Panc1 (cell line): ENCODE data around the gene LAG3. TPM values are rescaled to one million over a fixed set of nuclear protein-coding genes. Genes with fewer than 3 reads are reported as not detected.

Experiments
- ATAC-seq: fragments of 200-7000 bp; cut with Tn5 transposase; 2 replicates; pipeline ENCODE4 v1.9.1; 2020; ENCODE audit warnings: mild to moderate bottlenecking, moderate library complexity
- BruUV-seq: library from RNA; stranded (reverse); fragments of 400-500 nt; replicated peaks from 2 replicates; lab custom pipeline; 2021; lab: Mats Ljungman, UMichigan
- CTCF ChIA-PET: fragments of 300-600 bp; sonication (Branson Sonifier 250); formaldehyde crosslinking; loops from one replicate; lab custom pipeline; 2022; ENCODE audit warnings: antibody characterized with exemption; lab: Charles Lee
- POLR2A ChIA-PET: fragments of 300-600 bp; sonication (Branson Sonifier 250); formaldehyde crosslinking; loops from one replicate; lab custom pipeline; 2022; ENCODE audit warnings: antibody characterized with exemption; lab: Charles Lee
- DNase-seq: peaks from one replicate; pipeline ENCODE4 v3.0.0-alpha.2; 2010; ENCODE audit warnings: low read depth, low spot score
- H3K27ac ChIP-seq: 2 replicates; pipeline ENCODE4 v1.5.1; 2011; ENCODE audit warnings: mild to moderate bottlenecking, low read length, inconsistent platforms
- H3K27me3 ChIP-seq: fragments of 200-500 bp; sonication (Bioruptor generic); 2 replicates; pipeline ENCODE4 v1.6.0; 2014; ENCODE audit warnings: low read length, inconsistent platforms; ENCODE audit not compliant: control insufficient read depth, insufficient read depth
- H3K36me3 ChIP-seq: fragments of 200-500 bp; sonication (Bioruptor generic); 2 replicates; pipeline ENCODE4 v1.5.1; 2014; ENCODE audit warnings: inconsistent platforms, mild to moderate bottlenecking, low read length, moderate library complexity; ENCODE audit not compliant: control insufficient read depth, insufficient read depth
- H3K4me1 ChIP-seq: 2 replicates; pipeline ENCODE4 v1.5.1; 2011; ENCODE audit warnings: inconsistent platforms, mild to moderate bottlenecking, low read length, moderate library complexity; ENCODE audit not compliant: control insufficient read depth, insufficient read depth
- H3K4me3 ChIP-seq, 2 experiments: 2 replicates each; pipeline ENCODE4 v1.5.1; 2011 to 2012; ENCODE audit warnings: low read depth in 2 of 2, low read length in 2 of 2, mild to moderate bottlenecking in 2 of 2, inconsistent platforms in 1 of 2, moderate library complexity in 1 of 2
- H3K9me3 ChIP-seq: fragments of 200-500 bp; sonication (Bioruptor generic); 2 replicates; pipeline ENCODE4 v1.5.1; 2014; ENCODE audit warnings: low read depth, mild to moderate bottlenecking, inconsistent platforms, low read length, moderate library complexity; ENCODE audit not compliant: control insufficient read depth, insufficient read depth
- CTCF ChIP-seq: fragments of 450-650 bp; IDR thresholded peaks from 2 replicates; pipeline ENCODE4 v1.5.1; 2017; ENCODE audit warnings: mild to moderate bottlenecking
- POLR2AphosphoS5 ChIP-seq: IDR thresholded peaks from 2 replicates; pipeline ENCODE4 v1.6.1; 2012; ENCODE audit warnings: mild to moderate bottlenecking, low read depth, low read length, moderate library complexity
- REST ChIP-seq, 2 experiments: IDR thresholded peaks; 2 replicates each; pipeline ENCODE4 v1.6.1; 2011 to 2012; ENCODE audit warnings: low read depth in 2 of 2, control low read depth in 1 of 2, low read length in 1 of 2, mild to moderate bottlenecking in 1 of 2, moderate library complexity in 1 of 2; ENCODE audit not compliant: insufficient read depth in 1 of 2
- SIN3A ChIP-seq: IDR thresholded peaks from 2 replicates; pipeline ENCODE4 v1.6.1; 2012; ENCODE audit warnings: low read depth, mild to moderate bottlenecking, low read length, moderate library complexity, borderline replicate concordance; ENCODE audit not compliant: insufficient read depth
- TCF7L2 ChIP-seq: IDR thresholded peaks from 2 replicates; pipeline ENCODE4 v1.6.1; 2011; ENCODE audit warnings: mild to moderate bottlenecking, low read depth, low read length, inconsistent platforms
- in situ Hi-C: cut with HindIII; loops from 2 replicates; pipeline ENCODE4 v1.10.0; 2016; ENCODE audit warnings: low sequenced_read_pairs, low pct_unique_long_range_greater_than_20kb
- intact Hi-C: fragments of 100-400 bp; cut with micrococcal nuclease; formaldehyde crosslinking; loops from one replicate; pipeline ENCODE4 v1.10.0; 2022; ENCODE audit not compliant: unreplicated experiment
- total RNA-seq: library from RNA; stranded (reverse); gene quantifications from one replicate; pipeline ENCODE4 v1.2.1, GENCODE V29; 2021; ENCODE audit not compliant: unreplicated experiment

Gene LAG3
- total RNA-seq, 1 experiment from 2014 or later: 2.7 TPM

- CTCF ChIA-PET: interaction anchor here (0.6 kb wide), 1 partner anchor 30 kb away, joined by 3 read pairs; the partner anchor contains the start of gene MLF2
- intact Hi-C loops: no loop called here
Observed at GRCh38 chr12:6782850-6783566, 10.7 kb downstream of the LAG3 start.

GRCh38 chr12:6783828-6784227 is 11.5 kb downstream of the LAG3 start:
- no peak overlapping the region for H3K4me3 ChIP-seq
- ChIA-PET CTCF (no interaction called here), POLR2A (interaction anchor here (0.5 kb wide), 1 partner anchor 12 kb away, joined by 15 read pairs; the partner anchor contains the start of gene LAG3)
- H3K9me3 ChIP-seq: no peaks in the 10 kb centered on the region
- no TSS peak for BruUV-seq
- intact Hi-C loops: no loop called here
- H3K4me1 ChIP-seq: no peaks in the 10 kb centered on the region; the same call in 1 of the 2 replicates
- DNase-seq: no peak
- no peaks in the 10 kb centered on the region for H3K27me3 ChIP-seq
- no peaks in the 10 kb centered on the region for H3K36me3 ChIP-seq
- no peak overlapping the region for H3K27ac ChIP-seq
- no peak for TF ChIP-seq SIN3A
- no peak for TF ChIP-seq TCF7L2
- TF ChIP-seq CTCF: no peak
- in situ Hi-C loops: no loop called here
- ATAC-seq: no peak

More at GRCh38 chr12:6782850-6783566, 10.7 kb downstream of the LAG3 start:
- no TSS peak for BruUV-seq
- no peaks in the 10 kb centered on the region for H3K36me3 ChIP-seq
- peaks cover 4% of the 10 kb centered on the region; the same call in 1 of the 2 replicates for H3K4me1 ChIP-seq
- H3K27ac ChIP-seq: no peak overlapping the region
- ATAC-seq (no peak), DNase-seq (no peak)
- in situ Hi-C loops: no loop called here
- no peaks in the 10 kb centered on the region for H3K27me3 ChIP-seq
- TF ChIP-seq SIN3A: no peak
- no peaks in the 10 kb centered on the region for H3K9me3 ChIP-seq
- POLR2A ChIA-PET: no interaction called here
- no peak overlapping the region for H3K4me3 ChIP-seq

- ChIA-PET POLR2A (no interaction called here), CTCF (no interaction called here)
- no TSS peak for BruUV-seq
Observed at GRCh38 chr12:6784296-6784695, 12.0 kb downstream of the LAG3 start.

More at GRCh38 chr12:6784296-6784695, 12.0 kb downstream of the LAG3 start:
- intact Hi-C loops: no loop called here
- TF ChIP-seq REST (IDR thresholded peaks at IDR 0.05; ENCODE audit: insufficient read depth in 1 of 2, low read depth in 2 of 2, low read length in 1 of 2) (no peak), SIN3A (no peak), TCF7L2 (no peak), POLR2AphosphoS5 (no peak), CTCF (no peak)
- no peak overlapping the region for H3K27ac ChIP-seq
- H3K36me3 ChIP-seq: no peaks in the 10 kb centered on the region
- ATAC-seq (no peak), DNase-seq (no peak)
- H3K27me3 ChIP-seq: no peaks in the 10 kb centered on the region
- no peak overlapping the region for H3K4me3 ChIP-seq
- in situ Hi-C loops: no loop called here
- H3K4me1 ChIP-seq: no peaks in the 10 kb centered on the region; the same call in 1 of the 2 replicates
- no peaks in the 10 kb centered on the region for H3K9me3 ChIP-seq
